ENCODE measurements around the gene ZNF670.

The ZNF670 gene

GRCh38 chr1:247096958-247097357 is 18.3 kb upstream of the ZNF670 start:
- H3K4me3 ChIP-seq (ENCODE audit: severe bottlenecking): no peak overlapping the region
- H3K9me3 ChIP-seq (ENCODE audit: severe bottlenecking): peaks cover 9% of the 10 kb centered on the region
- no peaks in the 10 kb centered on the region for H3K27me3 ChIP-seq (ENCODE audit: insufficient read depth, poor library complexity, severe bottlenecking)
- ATAC-seq (ENCODE audit: low read depth): no peak
- peaks cover 24% of the 10 kb centered on the region for H3K36me3 ChIP-seq (ENCODE audit: low read depth)
- no peaks in the 10 kb centered on the region for H3K4me1 ChIP-seq (ENCODE audit: insufficient read depth, poor library complexity, severe bottlenecking)
- no peak overlapping the region for H3K27ac ChIP-seq (ENCODE audit: poor library complexity, severe bottlenecking)
- DNase-seq (ENCODE audit: low spot score): no peak
- TF ChIP-seq, protein P1, sequence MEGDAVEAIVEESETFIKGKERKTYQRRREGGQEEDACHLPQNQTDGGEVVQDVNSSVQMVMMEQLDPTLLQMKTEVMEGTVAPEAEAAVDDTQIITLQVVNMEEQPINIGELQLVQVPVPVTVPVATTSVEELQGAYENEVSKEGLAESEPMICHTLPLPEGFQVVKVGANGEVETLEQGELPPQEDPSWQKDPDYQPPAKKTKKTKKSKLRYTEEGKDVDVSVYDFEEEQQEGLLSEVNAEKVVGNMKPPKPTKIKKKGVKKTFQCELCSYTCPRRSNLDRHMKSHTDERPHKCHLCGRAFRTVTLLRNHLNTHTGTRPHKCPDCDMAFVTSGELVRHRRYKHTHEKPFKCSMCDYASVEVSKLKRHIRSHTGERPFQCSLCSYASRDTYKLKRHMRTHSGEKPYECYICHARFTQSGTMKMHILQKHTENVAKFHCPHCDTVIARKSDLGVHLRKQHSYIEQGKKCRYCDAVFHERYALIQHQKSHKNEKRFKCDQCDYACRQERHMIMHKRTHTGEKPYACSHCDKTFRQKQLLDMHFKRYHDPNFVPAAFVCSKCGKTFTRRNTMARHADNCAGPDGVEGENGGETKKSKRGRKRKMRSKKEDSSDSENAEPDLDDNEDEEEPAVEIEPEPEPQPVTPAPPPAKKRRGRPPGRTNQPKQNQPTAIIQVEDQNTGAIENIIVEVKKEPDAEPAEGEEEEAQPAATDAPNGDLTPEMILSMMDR (IDR thresholded peaks at IDR 0.05; ENCODE audit: poor library complexity, severe bottlenecking): no peak

DNA sequence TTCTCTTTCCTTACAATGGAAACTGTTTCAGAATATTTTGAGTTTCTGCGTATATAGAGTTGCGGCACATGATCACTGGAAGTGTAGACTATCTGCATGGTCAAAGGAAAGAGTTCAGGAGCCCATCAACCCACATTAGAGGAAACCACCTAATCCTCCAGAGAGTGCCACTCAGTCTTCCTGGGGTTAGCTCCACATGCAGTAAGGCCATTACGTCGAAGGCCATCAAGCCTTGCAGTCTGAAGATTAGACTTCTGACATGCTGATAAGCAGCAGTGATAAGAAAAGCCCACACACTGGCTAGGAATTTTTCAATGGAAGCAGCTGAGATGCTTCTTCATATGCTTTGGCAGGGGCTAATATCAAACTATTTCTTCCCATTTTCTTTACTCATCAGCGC is 17.9 kb upstream of the ZNF670 start:
- ATAC-seq (ENCODE audit: low read depth): no peak
- TF ChIP-seq, protein P1 (IDR thresholded peaks at IDR 0.05; ENCODE audit: poor library complexity, severe bottlenecking): no peak
- DNase-seq (ENCODE audit: low spot score): no peak
- Histone ChIP-seq H3K36me3 (ENCODE audit: low read depth) (peaks cover 20% of the 10 kb centered on the region), H3K4me3 (ENCODE audit: severe bottlenecking) (no peak overlapping the region), H3K4me1 (ENCODE audit: insufficient read depth, poor library complexity, severe bottlenecking) (no peaks in the 10 kb centered on the region), H3K9me3 (ENCODE audit: severe bottlenecking) (peaks cover 9% of the 10 kb centered on the region), H3K27me3 (ENCODE audit: insufficient read depth, poor library complexity, severe bottlenecking) (no peaks in the 10 kb centered on the region), H3K27ac (ENCODE audit: poor library complexity, severe bottlenecking) (no peak overlapping the region)

GRCh38 chr1:247096112-247096511 is 17.5 kb upstream of the ZNF670 start:
- Histone ChIP-seq H3K36me3 (ENCODE audit: low read depth) (peaks cover 15% of the 10 kb centered on the region), H3K27me3 (ENCODE audit: insufficient read depth, poor library complexity, severe bottlenecking) (no peaks in the 10 kb centered on the region), H3K27ac (ENCODE audit: poor library complexity, severe bottlenecking) (no peak overlapping the region), H3K9me3 (ENCODE audit: severe bottlenecking) (peaks cover 9% of the 10 kb centered on the region), H3K4me3 (ENCODE audit: severe bottlenecking) (no peak overlapping the region), H3K4me1 (ENCODE audit: insufficient read depth, poor library complexity, severe bottlenecking) (no peaks in the 10 kb centered on the region)
- DNase-seq (ENCODE audit: low spot score): no peak
- TF ChIP-seq, protein P1 (IDR thresholded peaks at IDR 0.05; ENCODE audit: poor library complexity, severe bottlenecking): no peak
- ATAC-seq (ENCODE audit: low read depth): no peak

GRCh38 chr1:247090455-247090854 is 11.8 kb upstream of the ZNF670 start:
- Histone ChIP-seq H3K27ac (ENCODE audit: poor library complexity, severe bottlenecking) (no peak overlapping the region), H3K4me3 (ENCODE audit: severe bottlenecking) (no peak overlapping the region), H3K9me3 (ENCODE audit: severe bottlenecking) (no peaks in the 10 kb centered on the region), H3K4me1 (ENCODE audit: insufficient read depth, poor library complexity, severe bottlenecking) (no peaks in the 10 kb centered on the region), H3K27me3 (ENCODE audit: insufficient read depth, poor library complexity, severe bottlenecking) (no peaks in the 10 kb centered on the region), H3K36me3 (ENCODE audit: low read depth) (no peaks in the 10 kb centered on the region)
- TF ChIP-seq, protein P1 (IDR thresholded peaks at IDR 0.05; ENCODE audit: poor library complexity, severe bottlenecking): no peak
- DNase-seq (ENCODE audit: low spot score) (no peak), ATAC-seq (ENCODE audit: low read depth) (no peak)

- no peak for ATAC-seq (ENCODE audit: low read depth)
- TF ChIP-seq, protein P1 (IDR thresholded peaks at IDR 0.05; ENCODE audit: poor library complexity, severe bottlenecking): no peak
These were observed 11.2 kb upstream of the ZNF670 start for GRCh38 chr1:247089616-247090375.

More at GRCh38 chr1:247089616-247090375, 11.2 kb upstream of the ZNF670 start:
- H3K27me3 ChIP-seq (ENCODE audit: insufficient read depth, poor library complexity, severe bottlenecking): no peaks in the 10 kb centered on the region
- DNase-seq (ENCODE audit: low spot score): no peak
- H3K4me3 ChIP-seq (ENCODE audit: severe bottlenecking): no peak overlapping the region
- H3K36me3 ChIP-seq (ENCODE audit: low read depth): no peaks in the 10 kb centered on the region
- no peaks in the 10 kb centered on the region for H3K9me3 ChIP-seq (ENCODE audit: severe bottlenecking)
- no peak overlapping the region for H3K27ac ChIP-seq (ENCODE audit: poor library complexity, severe bottlenecking)
- H3K4me1 ChIP-seq (ENCODE audit: insufficient read depth, poor library complexity, severe bottlenecking): no peaks in the 10 kb centered on the region
